OCI-LY7 (cell line): Measurements from ENCODE around the gene LRRC66. TPM values are rescaled to one million over a fixed set of nuclear protein-coding genes. Genes with fewer than 3 reads are reported as not detected.

Experiments
- BruUV-seq: library from RNA; stranded (reverse); fragments of 400-500 nt; replicated peaks from 2 replicates; lab custom pipeline; 2021; lab: Mats Ljungman, UMichigan
- CTCF ChIA-PET: fragments of 300-600 bp; sonication (Branson Sonifier 250); formaldehyde crosslinking; loops from one replicate; lab custom pipeline; 2022; ENCODE audit warnings: antibody characterized with exemption; ENCODE audit not compliant: unreplicated experiment; lab: Charles Lee
- POLR2A ChIA-PET: fragments of 300-600 bp; sonication (Branson Sonifier 250); formaldehyde crosslinking; loops from one replicate; lab custom pipeline; 2022; ENCODE audit warnings: antibody characterized with exemption; lab: Charles Lee
- DNase-seq: peaks from one replicate; pipeline ENCODE4 v3.0.0-alpha.2; 2015; ENCODE audit warnings: low spot score
- H2AFZ ChIP-seq: fragments of 200-600 bp; sonication (generic), shearing (Covaris generic); 2 replicates; pipeline ENCODE4 v1.6.1; 2014; ENCODE audit warnings: mild to moderate bottlenecking, antibody characterized with exemption, low read length, moderate library complexity
- H3K27ac ChIP-seq: fragments of 200-600 bp; sonication (generic); 2 replicates; pipeline ENCODE4 v1.5.1; 2014; ENCODE audit warnings: mixed run types, low read depth, mild to moderate bottlenecking, moderate library complexity, low read length, inconsistent platforms; ENCODE audit not compliant: poor library complexity, severe bottlenecking
- H3K36me3 ChIP-seq: fragments of 200-600 bp; sonication (generic); 2 replicates; pipeline ENCODE4 v1.6.1; 2014; ENCODE audit warnings: mild to moderate bottlenecking, antibody characterized with exemption, low read length, moderate library complexity, mixed read lengths; ENCODE audit not compliant: insufficient read depth
- H3K4me1 ChIP-seq: fragments of 200-600 bp; sonication (generic); 2 replicates; pipeline ENCODE4 v1.5.1; 2014; ENCODE audit warnings: mild to moderate bottlenecking, low read length; ENCODE audit not compliant: insufficient read depth, poor library complexity, severe bottlenecking
- H3K4me2 ChIP-seq: fragments of 200-600 bp; sonication (generic); 2 replicates; pipeline ENCODE4 v1.6.1; 2014; ENCODE audit warnings: mild to moderate bottlenecking, low read length
- H3K4me3 ChIP-seq: fragments of 200-600 bp; sonication (generic); 2 replicates; pipeline ENCODE4 v1.5.1; 2014; ENCODE audit warnings: mild to moderate bottlenecking, low read depth, low read length; ENCODE audit not compliant: poor library complexity, severe bottlenecking
- H3K79me2 ChIP-seq: fragments of 200-600 bp; sonication (generic); 2 replicates; pipeline ENCODE4 v1.6.1; 2016; ENCODE audit warnings: low read depth, mild to moderate bottlenecking, low read length, moderate library complexity, mixed read lengths; ENCODE audit not compliant: insufficient read depth
- H3K9me2 ChIP-seq: fragments of 200-600 bp; sonication (generic); 2 replicates; pipeline ENCODE4 v1.6.1; 2016; ENCODE audit warnings: mild to moderate bottlenecking, low read length, mixed read lengths; ENCODE audit not compliant: insufficient read depth
- H3K9me3 ChIP-seq: fragments of 200-600 bp; sonication (generic); 2 replicates; pipeline ENCODE4 v1.6.1; 2014; ENCODE audit warnings: mild to moderate bottlenecking, mixed run types, low read length, mixed read lengths
- H4K20me1 ChIP-seq: fragments of 200-600 bp; sonication (generic); 2 replicates; pipeline ENCODE4 v1.6.1; 2014; ENCODE audit warnings: mild to moderate bottlenecking, antibody characterized with exemption, low read length, moderate library complexity, mixed read lengths; ENCODE audit not compliant: insufficient read depth
- EZH2phosphoT487 ChIP-seq: fragments of 200-600 bp; sonication (generic); IDR thresholded peaks from 2 replicates; pipeline ENCODE4 v1.6.1; 2018; ENCODE audit warnings: low read depth, borderline replicate concordance, mild to moderate bottlenecking, mixed run types, antibody characterized with exemption, low read length, moderate library complexity, mixed read lengths
- intact Hi-C: fragments of 100-400 bp; cut with micrococcal nuclease; formaldehyde crosslinking; loops from one replicate; pipeline ENCODE4 v1.10.0; 2022; ENCODE audit not compliant: unreplicated experiment
- small RNA-seq: library from RNA; depleted of rRNA; stranded (forward); fragments of <200 nt; gene quantifications from one replicate; pipeline ENCODE3, GENCODE V24; 2014
- total RNA-seq, 2 experiments: library from RNA; depleted of rRNA in 1 of 2; stranded (reverse); fragments of >200 nt in 1 of 2; shearing (Covaris generic) in 1 of 2; gene quantifications; 2 replicates each; pipeline ENCODE4 v1.2.3, GENCODE V29; 2014 to 2022
- TF ChIP-seq, protein P1 (sequence below): fragments of 200-600 bp; sonication (generic); conservative IDR thresholded peaks from 2 replicates; pipeline ENCODE4 v1.5.1; 2014; ENCODE audit warnings: mild to moderate bottlenecking, antibody characterized with exemption, low read length, moderate library complexity, mixed read lengths

The LRRC66 gene
- total RNA-seq, 2 experiments from 2014 or later = 0.25 TPM

DNA sequence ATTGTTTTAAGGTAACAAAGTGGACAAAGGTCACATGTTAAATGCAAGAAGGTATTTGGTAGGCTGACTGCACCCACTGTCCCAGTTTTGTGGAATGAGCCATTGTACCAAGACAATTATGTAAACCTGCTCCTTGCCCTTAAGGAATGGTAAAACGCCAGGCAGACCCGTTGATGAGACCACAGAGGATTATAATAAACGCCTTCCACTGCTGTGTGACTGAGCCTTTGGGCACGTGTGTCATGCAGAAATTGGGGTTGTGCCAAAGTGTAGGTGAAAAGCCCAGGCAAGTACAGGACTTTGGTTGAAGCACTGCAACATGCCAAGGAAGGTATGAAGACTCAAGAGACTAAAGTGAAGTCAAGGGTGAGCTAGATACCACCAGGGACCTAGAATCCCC, 59.7 kb downstream of the LRRC66 start:
- DNase-seq = no peak
- no peaks in the 10 kb centered on the region for H3K9me2 ChIP-seq
- no peaks in the 10 kb centered on the region for H3K4me1 ChIP-seq
- TF ChIP-seq, protein P1, sequence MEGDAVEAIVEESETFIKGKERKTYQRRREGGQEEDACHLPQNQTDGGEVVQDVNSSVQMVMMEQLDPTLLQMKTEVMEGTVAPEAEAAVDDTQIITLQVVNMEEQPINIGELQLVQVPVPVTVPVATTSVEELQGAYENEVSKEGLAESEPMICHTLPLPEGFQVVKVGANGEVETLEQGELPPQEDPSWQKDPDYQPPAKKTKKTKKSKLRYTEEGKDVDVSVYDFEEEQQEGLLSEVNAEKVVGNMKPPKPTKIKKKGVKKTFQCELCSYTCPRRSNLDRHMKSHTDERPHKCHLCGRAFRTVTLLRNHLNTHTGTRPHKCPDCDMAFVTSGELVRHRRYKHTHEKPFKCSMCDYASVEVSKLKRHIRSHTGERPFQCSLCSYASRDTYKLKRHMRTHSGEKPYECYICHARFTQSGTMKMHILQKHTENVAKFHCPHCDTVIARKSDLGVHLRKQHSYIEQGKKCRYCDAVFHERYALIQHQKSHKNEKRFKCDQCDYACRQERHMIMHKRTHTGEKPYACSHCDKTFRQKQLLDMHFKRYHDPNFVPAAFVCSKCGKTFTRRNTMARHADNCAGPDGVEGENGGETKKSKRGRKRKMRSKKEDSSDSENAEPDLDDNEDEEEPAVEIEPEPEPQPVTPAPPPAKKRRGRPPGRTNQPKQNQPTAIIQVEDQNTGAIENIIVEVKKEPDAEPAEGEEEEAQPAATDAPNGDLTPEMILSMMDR = no peak
- TF ChIP-seq EZH2phosphoT487 = no peak
- H4K20me1 ChIP-seq = no peaks in the 10 kb centered on the region
- H3K4me2 ChIP-seq = no peak overlapping the region
- H3K4me3 ChIP-seq = no peak overlapping the region
- no peaks in the 10 kb centered on the region for H3K79me2 ChIP-seq
- no peak overlapping the region for H2AFZ ChIP-seq
- CTCF ChIA-PET = interaction anchor here (0.6 kb wide), 1 partner anchor 689 kb away, joined by 3 read pairs; no protein-coding TSS in a partner anchor
- H3K9me3 ChIP-seq = no peaks in the 10 kb centered on the region
- H3K27ac ChIP-seq = no peak overlapping the region
- POLR2A ChIA-PET = no interaction called here
- no TSS peak for BruUV-seq
- intact Hi-C loops = no loop called here
- no peaks in the 10 kb centered on the region for H3K36me3 ChIP-seq

DNA sequence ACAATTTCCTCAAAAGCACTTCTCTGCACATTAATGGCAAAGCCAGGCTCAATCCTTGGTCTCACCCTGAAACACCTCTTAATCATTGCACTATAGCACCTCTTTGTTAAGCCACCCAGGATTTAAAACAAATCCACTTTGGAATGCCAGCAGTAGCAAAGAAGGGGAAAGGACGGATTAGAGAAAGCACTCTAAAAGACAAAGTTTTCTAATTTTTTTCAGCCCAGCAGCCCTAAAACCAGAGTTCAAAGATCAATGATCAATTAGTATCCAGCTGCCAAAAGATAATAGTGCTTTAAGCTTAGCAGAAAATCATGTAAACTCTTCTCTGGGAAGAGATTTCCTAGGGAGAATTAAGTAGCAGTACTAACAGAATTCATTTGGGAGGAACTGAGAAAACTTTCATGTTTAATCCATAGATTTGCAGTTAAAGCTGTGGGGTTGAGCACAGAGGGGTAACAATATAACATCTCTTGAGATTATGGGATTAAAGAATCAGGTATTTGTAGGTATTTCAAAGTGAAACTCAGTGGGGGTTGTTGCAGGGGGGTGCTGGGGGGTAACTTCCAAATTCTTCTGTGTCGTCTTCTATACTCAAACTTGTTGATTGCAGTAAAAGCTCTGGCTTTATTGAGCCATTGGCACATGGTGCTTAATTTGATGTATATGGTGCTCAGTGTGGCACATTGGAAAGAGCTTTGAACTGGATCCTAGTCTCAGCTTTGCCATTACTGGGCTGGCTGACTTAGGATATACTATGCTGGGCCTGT, 61.8 kb downstream of the LRRC66 start:
- H3K9me2 ChIP-seq = no peaks in the 10 kb centered on the region
- TF ChIP-seq, protein P1 = no peak
- TF ChIP-seq EZH2phosphoT487 = no peak
- H3K4me3 ChIP-seq = no peak overlapping the region
- no peaks in the 10 kb centered on the region for H4K20me1 ChIP-seq
- intact Hi-C loops = no loop called here
- no peaks in the 10 kb centered on the region for H3K36me3 ChIP-seq
- H3K4me2 ChIP-seq = no peak overlapping the region
- no peaks in the 10 kb centered on the region for H3K9me3 ChIP-seq
- no peak for DNase-seq
- ChIA-PET CTCF (no interaction called here), POLR2A (no interaction called here)
- no peaks in the 10 kb centered on the region for H3K4me1 ChIP-seq
- no TSS peak for BruUV-seq
- H3K79me2 ChIP-seq = no peaks in the 10 kb centered on the region
- H3K27ac ChIP-seq = no peak overlapping the region
- no peak overlapping the region for H2AFZ ChIP-seq

Small RNA genes within 50 kb of the gene (small RNA-seq; reads per million reads assigned to genes)
- gene AC104784.1 = not detected

Other genes starting within 250 kb of the LRRC66 start
- 21.3 and 30.4 TPM in 2 replicates for gene DCUN1D4, start 177.2 kb downstream of the LRRC66 start, total RNA-seq (2014; rRNA removed; shearing (Covaris generic))
- gene DCUN1D4, start 177.2 kb downstream of the LRRC66 start, total RNA-seq (2022) = 24.4 and 34.2 TPM in 2 replicates
- gene SGCB, start 17.9 kb upstream of the LRRC66 start, total RNA-seq (2014; rRNA removed; shearing (Covaris generic)) = 6.0 and 7.5 TPM in 2 replicates
- gene SGCB, start 17.9 kb upstream of the LRRC66 start, total RNA-seq (2022) = 17.5 and 20.2 TPM in 2 replicates
- gene SPATA18, start 30.9 kb upstream of the LRRC66 start, total RNA-seq (2014; rRNA removed; shearing (Covaris generic)) = not detected in 2 replicates
- not detected in 2 replicates for gene SPATA18, start 30.9 kb upstream of the LRRC66 start, total RNA-seq (2022)